ENCODE results near the gene HMOX1.
"Not testable (repeated sequence)": the region's sequence is repeated elsewhere in the genome, so short reads cannot be mapped to it uniquely, and the experiment has no call there.

Gene HMOX1

DNA sequence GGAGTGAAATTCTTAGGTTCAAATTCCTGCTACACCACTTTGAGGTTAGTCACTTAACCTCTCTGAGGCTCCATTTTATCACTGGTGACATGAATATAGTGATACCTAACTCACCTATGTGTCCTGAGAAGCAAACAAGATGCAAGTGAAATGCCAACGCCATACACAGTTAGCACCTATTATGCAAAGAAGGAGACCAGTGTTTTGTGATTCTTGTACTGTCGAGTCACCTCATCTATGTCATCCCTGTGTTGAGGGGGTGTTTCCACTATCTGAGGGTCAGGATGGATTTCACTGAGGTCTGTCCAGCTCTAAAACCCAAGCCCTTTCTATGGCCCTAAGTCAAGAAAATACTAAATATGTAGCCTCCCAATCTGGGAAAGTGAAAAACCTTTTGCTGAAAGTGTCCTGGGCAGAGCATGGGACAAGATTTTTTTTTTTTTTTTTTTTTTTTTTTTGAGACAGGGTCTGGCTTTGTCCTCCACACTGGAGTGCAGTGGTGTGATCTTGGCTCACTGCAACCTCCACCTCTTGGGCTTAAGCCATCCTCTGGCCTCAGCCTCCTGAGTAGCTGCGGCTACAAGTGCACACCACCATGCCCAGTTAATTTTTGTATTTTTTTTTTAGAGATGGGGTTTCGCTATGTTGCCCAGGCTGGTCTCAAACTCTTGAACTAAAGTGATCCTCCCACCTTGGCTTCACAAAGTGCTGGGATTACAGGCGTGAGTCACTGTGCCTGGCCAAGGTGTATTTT is 14.1 kb downstream of the HMOX1 start:
- H3K36me3 ChIP-seq (ENCODE audit: control insufficient read depth, insufficient read depth, low read length) = peaks cover 8% of the 10 kb centered on the region
- no peak overlapping the region for H3K4me3 ChIP-seq (ENCODE audit: extremely low read depth, insufficient read depth, low read length, poor library complexity, severe bottlenecking)
- peaks cover 9% of the 10 kb centered on the region for H3K4me1 ChIP-seq (ENCODE audit: control insufficient read depth, insufficient read depth, low read length, poor library complexity, severe bottlenecking)
- H3K27ac ChIP-seq (ENCODE audit: low read depth, low read length, severe bottlenecking) = no peak overlapping the region
- H3K9me3 ChIP-seq (ENCODE audit: control insufficient read depth, low read length) = no peaks in the 10 kb centered on the region
- 100% methylated on average over 2 of the region's 5 CpGs for WGBS, 2 experiments (ENCODE audit: insufficient coverage in 2 of 2)

GRCh38 chr22:35396622-35397021 is 15.7 kb downstream of the HMOX1 start:
- H3K4me3 ChIP-seq (ENCODE audit: extremely low read depth, insufficient read depth, low read length, poor library complexity, severe bottlenecking); H3K9me3 ChIP-seq (ENCODE audit: control insufficient read depth, low read length): not testable (repeated sequence)
- Histone ChIP-seq H3K4me1 (ENCODE audit: control insufficient read depth, insufficient read depth, low read length, poor library complexity, severe bottlenecking) (peaks cover 12% of the 10 kb centered on the region), H3K36me3 (ENCODE audit: control insufficient read depth, insufficient read depth, low read length) (peaks cover 10% of the 10 kb centered on the region), H3K27ac (ENCODE audit: low read depth, low read length, severe bottlenecking) (peak overlapping the region; percentile 74)
- 80 to 83% methylated on average over 5 to 6 of the region's 6 CpGs for WGBS, 2 experiments (ENCODE audit: insufficient coverage in 2 of 2)

DNA sequence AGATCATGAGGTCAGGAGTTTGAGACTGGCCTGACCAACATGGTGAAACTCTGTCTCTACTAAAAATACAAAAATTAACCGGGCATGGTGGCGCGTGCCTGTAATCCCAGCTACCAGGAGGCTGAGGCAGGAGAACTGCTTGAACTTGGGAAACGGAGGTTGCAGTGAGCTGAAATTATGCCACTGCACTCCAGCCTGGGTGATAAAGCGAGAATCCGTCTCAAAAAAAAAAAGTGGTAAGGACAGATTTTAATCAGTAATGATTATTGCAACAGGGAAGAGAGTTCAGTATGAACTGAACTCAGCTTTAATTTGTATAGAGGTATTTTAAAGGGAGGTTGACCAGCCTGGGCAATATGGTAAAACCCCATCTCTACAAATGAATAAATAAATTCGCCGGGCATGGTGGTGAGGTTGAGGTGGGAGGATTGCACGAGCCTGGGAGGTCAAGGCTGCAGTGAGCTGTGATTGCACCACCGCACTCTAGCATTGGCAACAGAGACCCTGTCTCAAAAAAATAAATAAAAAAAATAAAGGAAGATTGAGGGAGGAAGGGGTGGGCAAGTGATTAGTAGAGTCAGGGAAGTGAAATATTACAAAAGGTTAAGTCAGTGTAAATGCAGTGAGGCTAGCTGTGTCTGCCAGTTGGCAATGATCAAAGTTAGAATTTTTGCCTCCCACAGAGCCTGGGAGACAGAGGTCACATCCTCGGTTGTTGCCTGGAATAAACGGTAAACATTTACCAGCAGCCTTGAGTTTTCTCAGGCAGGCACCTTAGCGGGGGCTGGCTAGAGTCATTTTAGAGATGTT is 16.4 kb downstream of the HMOX1 start:
- H3K9me3 ChIP-seq (ENCODE audit: control insufficient read depth, low read length) = no peaks in the 10 kb centered on the region
- H3K4me3 ChIP-seq (ENCODE audit: extremely low read depth, insufficient read depth, low read length, poor library complexity, severe bottlenecking) = no peak overlapping the region
- peaks cover 15% of the 10 kb centered on the region for H3K36me3 ChIP-seq (ENCODE audit: control insufficient read depth, insufficient read depth, low read length)
- H3K27ac ChIP-seq (ENCODE audit: low read depth, low read length, severe bottlenecking) = peak overlapping the region; percentile 74
- H3K4me1 ChIP-seq (ENCODE audit: control insufficient read depth, insufficient read depth, low read length, poor library complexity, severe bottlenecking) = peaks cover 17% of the 10 kb centered on the region
- WGBS, 2 experiments (ENCODE audit: insufficient coverage in 2 of 2) = 79 to 87% methylated on average over 8 to 9 of the region's 13 CpGs

- Histone ChIP-seq H3K27ac (ENCODE audit: low read depth, low read length, severe bottlenecking) (no peak overlapping the region), H3K36me3 (ENCODE audit: control insufficient read depth, insufficient read depth, low read length) (peaks cover 25% of the 10 kb centered on the region), H3K4me1 (ENCODE audit: control insufficient read depth, insufficient read depth, low read length, poor library complexity, severe bottlenecking) (peaks cover 19% of the 10 kb centered on the region), H3K9me3 (ENCODE audit: control insufficient read depth, low read length) (no peaks in the 10 kb centered on the region), H3K4me3 (ENCODE audit: extremely low read depth, insufficient read depth, low read length, poor library complexity, severe bottlenecking) (no peak overlapping the region)
- WGBS, 2 experiments (ENCODE audit: insufficient coverage in 2 of 2) = 100% methylated on average over 2 of the region's 4 CpGs
Measured at GRCh38 chr22:35398591-35398973, 17.7 kb downstream of the HMOX1 start.

DNA sequence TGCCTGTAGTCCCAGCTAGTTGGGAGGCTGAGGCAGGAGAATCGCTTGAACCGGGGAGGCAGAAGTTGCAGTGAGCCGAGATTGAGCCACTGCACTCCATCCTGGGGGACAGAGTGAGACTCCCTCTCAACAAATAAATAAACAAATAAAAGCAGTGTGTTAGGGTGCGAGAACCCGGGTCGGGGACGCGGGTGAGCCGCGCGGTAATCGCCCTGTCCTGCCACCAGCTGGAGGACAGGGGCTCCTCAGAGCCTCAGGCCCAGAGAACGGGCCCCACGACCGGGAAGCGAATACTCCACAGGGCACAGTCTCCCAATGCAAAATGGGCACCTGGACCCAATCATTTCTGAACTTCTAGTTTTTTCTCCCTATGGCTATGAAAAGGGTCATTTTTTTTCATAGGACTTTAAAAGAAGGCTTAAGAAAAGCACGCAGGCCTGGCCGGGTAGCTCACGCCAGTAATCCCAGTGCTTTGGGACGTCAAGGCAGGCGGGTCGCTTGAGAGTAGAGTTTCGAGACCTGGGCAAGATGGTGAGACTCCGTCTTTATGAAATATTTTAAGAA is 18.3 kb downstream of the HMOX1 start:
- Histone ChIP-seq H3K9me3 (ENCODE audit: control insufficient read depth, low read length) (no peaks in the 10 kb centered on the region), H3K4me1 (ENCODE audit: control insufficient read depth, insufficient read depth, low read length, poor library complexity, severe bottlenecking) (peaks cover 19% of the 10 kb centered on the region), H3K4me3 (ENCODE audit: extremely low read depth, insufficient read depth, low read length, poor library complexity, severe bottlenecking) (peak overlapping the region; percentile 90), H3K36me3 (ENCODE audit: control insufficient read depth, insufficient read depth, low read length) (peaks cover 29% of the 10 kb centered on the region), H3K27ac (ENCODE audit: low read depth, low read length, severe bottlenecking) (peak overlapping the region; percentile 71)
- WGBS, 2 experiments (ENCODE audit: insufficient coverage in 2 of 2) = 84 to 85% methylated on average over 17 to 23 of the region's 24 CpGs

DNA sequence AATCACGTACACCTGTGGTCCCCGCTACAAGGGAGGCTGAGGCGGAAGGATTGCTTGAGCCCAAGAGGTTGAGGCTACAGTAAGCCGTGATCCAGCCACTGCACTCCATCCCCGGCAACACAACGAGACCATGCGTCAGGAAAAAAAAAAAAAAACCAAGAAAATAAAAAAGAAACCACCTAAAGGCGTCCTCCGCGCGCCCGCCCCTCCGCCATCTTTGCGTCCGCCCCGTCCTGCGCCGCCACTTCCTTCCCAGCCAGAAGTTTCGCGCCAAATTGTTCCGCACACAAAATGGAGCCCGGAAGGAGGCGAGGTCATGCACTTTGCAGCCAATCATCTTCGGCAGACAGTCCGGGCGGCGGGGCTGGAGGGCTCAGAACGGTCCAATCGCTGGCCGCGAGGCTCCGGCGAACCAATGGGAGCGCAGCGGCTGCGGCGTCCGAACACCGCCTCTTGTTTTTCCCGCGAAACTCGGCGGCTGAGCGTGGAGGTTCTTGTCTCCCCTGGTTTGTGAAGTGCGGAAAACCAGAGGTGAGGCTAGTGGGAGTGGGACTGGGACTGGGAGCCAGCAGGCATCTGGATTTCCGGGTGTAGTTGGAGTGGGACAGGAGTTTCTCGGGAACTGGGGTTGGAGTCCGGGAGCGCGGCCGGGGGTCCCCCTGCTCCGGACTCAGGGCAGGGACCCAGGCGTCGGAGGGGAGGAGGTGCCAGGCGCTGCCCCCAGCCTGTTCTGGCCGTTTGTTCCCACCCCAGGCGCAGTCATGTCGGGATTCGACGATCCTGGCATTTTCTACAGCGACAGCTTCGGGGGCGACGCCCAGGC is 19.0 kb downstream of the HMOX1 start, which contains the start of gene MCM5:
Gene MCM5 (plus strand): TSS at position 463 of the 823 bp plus-strand sequence. CDS start 299 bp downstream, at position 762.
- H3K9me3 ChIP-seq (ENCODE audit: control insufficient read depth, low read length) = no peaks in the 10 kb centered on the region
- H3K27ac ChIP-seq (ENCODE audit: low read depth, low read length, severe bottlenecking) = peak within 1 kb of the TSS; percentile 83
- peaks cover 19% of the 10 kb centered on the region for H3K4me1 ChIP-seq (ENCODE audit: control insufficient read depth, insufficient read depth, low read length, poor library complexity, severe bottlenecking)
- peaks cover 36% of the 10 kb centered on the region for H3K36me3 ChIP-seq (ENCODE audit: control insufficient read depth, insufficient read depth, low read length)
- peak within 1 kb of the TSS; percentile 90 for H3K4me3 ChIP-seq (ENCODE audit: extremely low read depth, insufficient read depth, low read length, poor library complexity, severe bottlenecking)
- 5 to 6% methylated on average over 45 to 58 of the region's 64 CpGs for WGBS, 2 experiments (ENCODE audit: insufficient coverage in 2 of 2)

GRCh38 chr22:35400501-35400790 is 19.6 kb downstream of the HMOX1 start:
- Histone ChIP-seq H3K36me3 (ENCODE audit: control insufficient read depth, insufficient read depth, low read length) (peaks cover 42% of the 10 kb centered on the region), H3K4me1 (ENCODE audit: control insufficient read depth, insufficient read depth, low read length, poor library complexity, severe bottlenecking) (peaks cover 19% of the 10 kb centered on the region), H3K4me3 (ENCODE audit: extremely low read depth, insufficient read depth, low read length, poor library complexity, severe bottlenecking) (peak overlapping the region; percentile 90), H3K9me3 (ENCODE audit: control insufficient read depth, low read length) (no peaks in the 10 kb centered on the region), H3K27ac (ENCODE audit: low read depth, low read length, severe bottlenecking) (peak overlapping the region; percentile 83)
- 2 to 4% methylated on average over 16 of the region's 20 CpGs for WGBS, 2 experiments (ENCODE audit: insufficient coverage in 2 of 2)

DNA sequence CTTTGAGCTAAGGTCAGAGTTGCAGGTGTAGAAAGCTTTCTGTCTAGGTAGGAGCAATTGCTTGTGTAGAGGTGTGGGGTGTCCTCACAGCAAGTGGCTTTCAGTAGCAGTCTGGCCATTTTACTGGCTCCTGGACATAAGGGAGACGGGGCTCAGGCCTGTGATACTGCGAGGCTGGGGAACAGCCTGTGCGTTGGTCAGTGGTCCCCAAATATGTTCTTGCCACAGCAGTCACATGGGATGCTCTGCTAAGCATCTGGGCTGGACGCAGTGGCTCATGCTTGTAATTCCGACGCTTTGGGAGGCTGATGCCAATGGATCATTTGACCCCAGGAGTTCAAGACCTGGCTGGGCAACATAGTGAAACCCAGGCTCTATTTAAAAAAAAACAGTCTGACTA is 21.0 kb downstream of the HMOX1 start:
- no peak overlapping the region for H3K27ac ChIP-seq (ENCODE audit: low read depth, low read length, severe bottlenecking)
- no peak overlapping the region for H3K4me3 ChIP-seq (ENCODE audit: extremely low read depth, insufficient read depth, low read length, poor library complexity, severe bottlenecking)
- no peaks in the 10 kb centered on the region for H3K9me3 ChIP-seq (ENCODE audit: control insufficient read depth, low read length)
- WGBS, 2 experiments (ENCODE audit: insufficient coverage in 2 of 2) = 91 to 96% methylated on average over 6 of the region's 6 CpGs
- peaks cover 56% of the 10 kb centered on the region for H3K36me3 ChIP-seq (ENCODE audit: control insufficient read depth, insufficient read depth, low read length)
- H3K4me1 ChIP-seq (ENCODE audit: control insufficient read depth, insufficient read depth, low read length, poor library complexity, severe bottlenecking) = peaks cover 14% of the 10 kb centered on the region

GRCh38 chr22:35403356-35403755 is 22.5 kb downstream of the HMOX1 start:
- Histone ChIP-seq H3K27ac (ENCODE audit: low read depth, low read length, severe bottlenecking) (no peak overlapping the region), H3K4me1 (ENCODE audit: control insufficient read depth, insufficient read depth, low read length, poor library complexity, severe bottlenecking) (peaks cover 14% of the 10 kb centered on the region), H3K9me3 (ENCODE audit: control insufficient read depth, low read length) (no peaks in the 10 kb centered on the region), H3K4me3 (ENCODE audit: extremely low read depth, insufficient read depth, low read length, poor library complexity, severe bottlenecking) (no peak overlapping the region), H3K36me3 (ENCODE audit: control insufficient read depth, insufficient read depth, low read length) (peaks cover 71% of the 10 kb centered on the region)
- 92 to 98% methylated on average over 5 to 6 of the region's 7 CpGs for WGBS, 2 experiments (ENCODE audit: insufficient coverage in 2 of 2)

- no peak overlapping the region for H3K27ac ChIP-seq (ENCODE audit: low read depth, low read length, severe bottlenecking)
- 100% methylated on average over 3 of the region's 5 CpGs; no CpG with 5 or more reads in 1 of the 2 experiments for WGBS, 2 experiments (ENCODE audit: insufficient coverage in 2 of 2)
- peaks cover 78% of the 10 kb centered on the region for H3K36me3 ChIP-seq (ENCODE audit: control insufficient read depth, insufficient read depth, low read length)
- H3K4me1 ChIP-seq (ENCODE audit: control insufficient read depth, insufficient read depth, low read length, poor library complexity, severe bottlenecking) = peaks cover 14% of the 10 kb centered on the region
- H3K4me3 ChIP-seq (ENCODE audit: extremely low read depth, insufficient read depth, low read length, poor library complexity, severe bottlenecking) = no peak overlapping the region
- H3K9me3 ChIP-seq (ENCODE audit: control insufficient read depth, low read length) = no peaks in the 10 kb centered on the region
Measured at GRCh38 chr22:35404176-35404575, 23.3 kb downstream of the HMOX1 start.

All from mesodermal cell (in vitro differentiated cells).